ENCODE measurements around the gene FXYD1.

- TF ChIP-seq, protein P1, sequence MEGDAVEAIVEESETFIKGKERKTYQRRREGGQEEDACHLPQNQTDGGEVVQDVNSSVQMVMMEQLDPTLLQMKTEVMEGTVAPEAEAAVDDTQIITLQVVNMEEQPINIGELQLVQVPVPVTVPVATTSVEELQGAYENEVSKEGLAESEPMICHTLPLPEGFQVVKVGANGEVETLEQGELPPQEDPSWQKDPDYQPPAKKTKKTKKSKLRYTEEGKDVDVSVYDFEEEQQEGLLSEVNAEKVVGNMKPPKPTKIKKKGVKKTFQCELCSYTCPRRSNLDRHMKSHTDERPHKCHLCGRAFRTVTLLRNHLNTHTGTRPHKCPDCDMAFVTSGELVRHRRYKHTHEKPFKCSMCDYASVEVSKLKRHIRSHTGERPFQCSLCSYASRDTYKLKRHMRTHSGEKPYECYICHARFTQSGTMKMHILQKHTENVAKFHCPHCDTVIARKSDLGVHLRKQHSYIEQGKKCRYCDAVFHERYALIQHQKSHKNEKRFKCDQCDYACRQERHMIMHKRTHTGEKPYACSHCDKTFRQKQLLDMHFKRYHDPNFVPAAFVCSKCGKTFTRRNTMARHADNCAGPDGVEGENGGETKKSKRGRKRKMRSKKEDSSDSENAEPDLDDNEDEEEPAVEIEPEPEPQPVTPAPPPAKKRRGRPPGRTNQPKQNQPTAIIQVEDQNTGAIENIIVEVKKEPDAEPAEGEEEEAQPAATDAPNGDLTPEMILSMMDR (IDR thresholded peaks at IDR 0.05) = no peak
- no peak for TF ChIP-seq EP300 (IDR thresholded peaks at IDR 0.05)
- TF ChIP-seq POLR2AphosphoS5 (IDR thresholded peaks at IDR 0.05) = no peak
- no peak for TF ChIP-seq POLR2A (IDR thresholded peaks at IDR 0.05; ENCODE audit: low read depth)
Observed at GRCh38 chr19:35105411-35106290, 33.0 kb upstream of the FXYD1 start.

Data from esophagus muscularis mucosa (tissue), 4 donors.